GM08714 (cell line): ENCODE results near the gene RNF20.

Experiments
- H3K4me3 ChIP-seq: fragments of 200-500 bp; sonication (Bioruptor generic); 2 replicates; pipeline ENCODE4 v1.5.1; 2014; ENCODE audit warnings: mild to moderate bottlenecking, low read length, inconsistent platforms
- ZNF274 ChIP-seq: IDR thresholded peaks from 2 replicates; pipeline ENCODE4 v1.6.1; 2012; ENCODE audit warnings: mild to moderate bottlenecking, low read depth, low read length

RNF20 gene, protein sequence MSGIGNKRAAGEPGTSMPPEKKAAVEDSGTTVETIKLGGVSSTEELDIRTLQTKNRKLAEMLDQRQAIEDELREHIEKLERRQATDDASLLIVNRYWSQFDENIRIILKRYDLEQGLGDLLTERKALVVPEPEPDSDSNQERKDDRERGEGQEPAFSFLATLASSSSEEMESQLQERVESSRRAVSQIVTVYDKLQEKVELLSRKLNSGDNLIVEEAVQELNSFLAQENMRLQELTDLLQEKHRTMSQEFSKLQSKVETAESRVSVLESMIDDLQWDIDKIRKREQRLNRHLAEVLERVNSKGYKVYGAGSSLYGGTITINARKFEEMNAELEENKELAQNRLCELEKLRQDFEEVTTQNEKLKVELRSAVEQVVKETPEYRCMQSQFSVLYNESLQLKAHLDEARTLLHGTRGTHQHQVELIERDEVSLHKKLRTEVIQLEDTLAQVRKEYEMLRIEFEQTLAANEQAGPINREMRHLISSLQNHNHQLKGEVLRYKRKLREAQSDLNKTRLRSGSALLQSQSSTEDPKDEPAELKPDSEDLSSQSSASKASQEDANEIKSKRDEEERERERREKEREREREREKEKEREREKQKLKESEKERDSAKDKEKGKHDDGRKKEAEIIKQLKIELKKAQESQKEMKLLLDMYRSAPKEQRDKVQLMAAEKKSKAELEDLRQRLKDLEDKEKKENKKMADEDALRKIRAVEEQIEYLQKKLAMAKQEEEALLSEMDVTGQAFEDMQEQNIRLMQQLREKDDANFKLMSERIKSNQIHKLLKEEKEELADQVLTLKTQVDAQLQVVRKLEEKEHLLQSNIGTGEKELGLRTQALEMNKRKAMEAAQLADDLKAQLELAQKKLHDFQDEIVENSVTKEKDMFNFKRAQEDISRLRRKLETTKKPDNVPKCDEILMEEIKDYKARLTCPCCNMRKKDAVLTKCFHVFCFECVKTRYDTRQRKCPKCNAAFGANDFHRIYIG

DNA sequence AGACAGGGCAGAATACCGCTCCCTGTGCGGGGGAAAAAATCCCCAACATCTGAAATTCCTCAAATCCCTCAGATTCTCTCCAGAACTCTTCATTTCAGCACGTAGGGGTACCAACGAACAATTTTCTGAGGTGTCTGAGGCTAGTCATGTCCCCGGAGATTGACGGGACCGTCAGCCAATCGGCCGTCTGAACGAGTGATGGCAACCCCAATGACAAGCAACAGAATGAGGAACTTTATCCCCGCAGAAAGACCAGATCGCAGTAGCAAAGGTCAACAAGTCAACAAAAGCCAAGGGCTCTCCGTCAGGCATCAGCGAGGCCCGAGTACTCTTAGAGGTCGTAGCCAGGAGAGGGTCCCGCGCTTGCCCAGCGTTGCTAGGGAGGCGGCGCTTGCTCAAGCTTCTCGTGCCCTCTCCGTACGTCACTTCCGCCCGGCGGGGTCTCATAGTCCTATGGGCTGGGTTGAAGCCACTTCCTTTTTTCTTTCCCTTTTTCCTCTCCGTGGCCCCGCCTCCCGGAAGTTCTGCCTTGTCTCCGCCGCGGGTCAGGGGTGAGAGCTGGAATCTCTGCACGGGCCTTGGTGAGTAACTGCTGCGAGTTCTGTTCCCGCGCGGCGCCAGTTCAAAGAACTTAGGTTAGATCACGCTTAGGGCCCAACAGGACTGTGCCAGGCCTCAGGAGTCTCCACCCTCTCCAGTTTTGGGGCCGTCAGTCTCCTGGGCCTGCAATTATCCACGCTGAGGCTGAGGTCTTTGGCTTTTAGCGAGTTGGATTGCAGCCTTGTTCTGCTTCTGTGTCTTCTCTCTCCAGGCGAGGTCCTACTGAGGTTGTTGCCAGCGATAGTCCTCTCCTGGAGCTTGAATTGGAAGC lies at the start of gene RNF20:
Gene RNF20, plus strand, starts transcription at position 520 of the 871 bp plus-strand sequence. CDS start 1,571 bp downstream, outside the sequence.
- no peak for TF ChIP-seq ZNF274
- peak within 1 kb of the TSS; percentile 93 for H3K4me3 ChIP-seq

DNA sequence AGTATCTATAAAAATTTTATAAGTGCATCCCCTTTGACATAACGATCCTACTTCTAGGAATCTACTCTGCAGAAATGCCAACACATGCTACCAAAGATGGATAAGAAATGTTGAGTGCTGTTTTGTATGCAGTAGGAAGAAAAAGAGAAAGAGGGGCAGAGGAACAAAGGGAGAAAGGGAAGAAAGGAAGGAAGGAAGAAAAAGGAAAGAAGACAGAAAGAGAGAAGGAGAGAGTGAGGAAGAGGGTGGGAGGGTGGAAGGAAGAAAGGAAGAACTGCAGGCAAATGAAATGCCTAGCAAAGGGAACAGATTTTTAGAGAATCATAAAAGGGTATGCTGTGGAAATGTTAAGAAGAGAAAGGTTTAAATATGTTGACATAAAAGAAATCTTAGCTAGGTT lies 49.6 kb upstream of the RNF20 start:
- H3K4me3 ChIP-seq: no peak overlapping the region
- no peak for TF ChIP-seq ZNF274

DNA sequence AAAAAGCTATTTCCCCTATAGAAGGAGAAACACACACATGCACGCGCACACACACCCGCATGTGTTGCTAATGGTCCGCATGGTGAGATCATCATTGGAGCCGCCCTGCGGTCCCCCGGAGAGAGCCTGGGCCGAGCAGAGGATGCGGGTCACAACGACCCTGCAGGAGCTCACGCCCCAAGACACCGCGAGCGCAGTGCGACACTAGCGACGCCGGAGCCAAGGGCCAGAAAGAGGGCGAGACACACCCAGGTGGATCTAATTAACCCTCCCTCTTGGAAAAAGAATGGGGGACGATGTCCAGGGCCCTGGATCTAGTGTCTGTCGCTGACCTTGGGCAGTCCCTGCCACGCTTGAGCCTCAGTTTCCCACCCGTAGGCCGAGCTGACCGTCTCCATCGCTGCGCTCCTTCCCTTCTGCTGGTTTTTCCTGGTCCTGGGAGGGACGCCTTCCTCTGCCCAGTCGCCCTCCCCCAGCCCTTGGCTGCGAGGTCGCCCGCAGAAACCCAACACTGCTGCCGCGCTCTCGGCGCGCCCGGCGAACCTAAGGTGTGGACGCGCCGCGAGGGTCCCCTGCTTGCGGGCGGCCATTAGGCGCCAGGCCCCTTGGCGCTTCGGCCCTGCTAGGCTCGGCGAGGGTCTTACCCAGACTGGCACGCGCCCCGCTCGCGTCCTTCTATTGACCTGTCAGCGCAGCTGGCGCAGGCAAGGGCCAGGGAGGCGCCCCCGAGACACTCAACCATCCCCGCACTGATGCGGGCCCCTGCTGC lies 47.5 kb upstream of the RNF20 start:
- TF ChIP-seq ZNF274: no peak
- no peak overlapping the region; the same call in 1 of the 2 replicates for H3K4me3 ChIP-seq

DNA sequence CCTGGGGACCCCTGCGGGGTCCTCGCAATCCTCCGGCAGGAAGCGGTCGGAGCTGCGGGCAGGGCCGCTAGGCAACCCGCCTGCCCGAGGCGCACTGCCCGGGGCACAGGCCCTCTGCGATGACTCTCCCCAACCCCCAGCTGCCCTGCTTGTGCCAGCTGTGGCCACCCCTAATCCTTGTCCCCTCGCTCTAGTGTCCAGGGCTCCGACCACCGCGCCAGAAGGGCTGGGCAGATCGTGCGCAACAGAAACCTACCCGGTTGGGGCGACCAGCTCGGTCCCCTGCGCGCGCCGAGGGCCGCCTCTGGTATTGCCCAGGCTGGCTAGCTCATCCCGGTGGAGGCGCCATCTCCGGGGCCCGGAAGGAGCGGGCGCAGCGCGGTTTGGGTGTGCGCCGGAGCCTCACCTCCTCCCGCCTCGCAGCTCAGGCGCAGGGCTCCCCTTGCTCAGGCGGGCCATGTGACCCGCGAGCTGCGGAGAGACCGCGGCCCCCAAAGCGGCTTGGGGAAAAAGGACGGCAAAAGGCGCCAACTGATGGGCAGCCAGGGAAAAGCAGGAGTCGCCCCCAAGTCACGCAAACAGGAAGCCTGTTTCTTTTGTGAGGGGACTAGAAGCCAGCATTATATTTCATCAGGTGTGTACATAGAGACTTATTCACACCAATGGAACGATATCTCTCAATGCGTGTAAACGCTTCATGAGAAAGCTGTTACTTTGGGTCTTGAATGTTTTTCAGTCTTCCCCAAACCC lies 46.8 kb upstream of the RNF20 start:
- no peak for TF ChIP-seq ZNF274
- H3K4me3 ChIP-seq: no peak overlapping the region; the same call in 1 of the 2 replicates

DNA sequence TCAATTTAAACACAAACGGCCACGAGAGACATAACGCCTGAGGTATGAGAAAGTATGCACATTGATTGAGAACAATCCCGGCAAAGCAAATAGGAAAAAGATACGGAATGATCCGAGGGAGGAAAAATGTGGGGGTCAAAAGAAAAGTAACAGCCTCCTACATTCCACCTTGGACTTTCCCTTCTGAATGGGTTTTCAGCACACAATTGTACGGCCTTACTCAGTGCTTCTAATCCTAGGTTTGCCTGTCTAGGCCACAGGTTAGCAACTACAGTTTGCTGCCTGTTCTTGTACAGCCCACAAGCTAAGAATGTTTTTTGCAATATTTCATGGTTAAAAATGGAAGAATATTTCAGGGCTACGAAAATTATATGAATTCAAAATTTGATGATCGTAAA lies 46.2 kb upstream of the RNF20 start:
- TF ChIP-seq ZNF274: no peak

DNA sequence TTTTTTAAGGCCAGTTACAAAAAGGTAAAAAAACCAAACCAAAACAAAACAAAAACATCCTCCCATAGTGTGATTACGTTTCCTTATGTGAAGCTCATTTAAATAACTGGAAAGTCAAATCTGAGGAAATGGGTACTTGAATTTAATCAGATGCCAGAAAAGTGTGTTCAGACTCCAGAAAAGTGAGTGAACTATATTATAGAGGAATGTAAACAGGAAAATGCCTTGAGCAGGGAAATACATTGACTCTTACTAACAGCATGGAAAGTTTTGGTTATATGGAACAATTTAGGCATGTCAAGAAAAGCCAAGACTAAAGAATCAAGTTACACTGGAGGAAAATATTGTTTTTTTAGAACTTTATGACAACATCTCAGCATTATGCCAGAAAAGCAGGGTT lies 37.8 kb upstream of the RNF20 start:
- no peak for TF ChIP-seq ZNF274
- H3K4me3 ChIP-seq: no peak overlapping the region

More for the DNA sequence above, 46.2 kb upstream of the RNF20 start:
- H3K4me3 ChIP-seq: no peak overlapping the region

DNA sequence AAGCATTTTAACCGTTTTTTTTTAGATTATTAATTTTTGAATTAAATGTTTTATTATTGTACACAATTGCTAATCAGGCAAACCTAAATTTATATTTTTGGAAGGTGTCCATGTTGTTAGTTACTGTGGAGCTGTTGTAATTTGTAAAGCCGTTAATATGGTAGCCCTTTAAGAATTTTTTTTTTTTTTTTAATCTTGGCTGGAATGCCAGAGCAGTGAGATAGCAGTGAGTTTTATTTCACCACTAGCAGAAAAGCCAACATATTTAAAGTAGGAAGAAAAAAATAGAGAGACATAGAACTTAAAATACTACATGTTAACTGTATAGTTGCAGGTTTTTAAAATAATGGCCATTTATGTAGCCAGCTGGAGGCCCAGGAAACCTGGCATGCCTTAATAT lies 35.3 kb upstream of the RNF20 start:
- TF ChIP-seq ZNF274: no peak
- no peak overlapping the region for H3K4me3 ChIP-seq

DNA sequence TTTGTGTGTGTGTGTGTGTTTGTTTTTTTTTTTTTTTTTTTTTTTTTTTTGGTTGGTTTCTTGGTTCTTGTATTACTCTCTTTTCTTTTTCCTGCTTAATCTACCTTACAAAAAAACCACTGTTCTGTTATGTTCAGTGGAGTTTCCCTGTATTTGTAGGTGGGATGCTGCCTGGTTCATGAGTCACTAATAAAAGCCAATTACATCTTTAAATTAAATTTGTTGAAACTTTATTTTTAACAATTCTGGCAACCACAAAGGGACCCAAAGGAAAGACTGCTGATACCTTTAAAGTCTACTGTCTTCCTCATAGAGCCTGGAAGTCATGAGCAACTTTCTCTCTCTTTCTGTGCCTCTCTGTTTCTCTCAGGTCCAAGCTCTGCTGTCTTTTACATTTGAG lies 29.5 kb upstream of the RNF20 start:
- H3K4me3 ChIP-seq: no peak overlapping the region
- no peak for TF ChIP-seq ZNF274

DNA sequence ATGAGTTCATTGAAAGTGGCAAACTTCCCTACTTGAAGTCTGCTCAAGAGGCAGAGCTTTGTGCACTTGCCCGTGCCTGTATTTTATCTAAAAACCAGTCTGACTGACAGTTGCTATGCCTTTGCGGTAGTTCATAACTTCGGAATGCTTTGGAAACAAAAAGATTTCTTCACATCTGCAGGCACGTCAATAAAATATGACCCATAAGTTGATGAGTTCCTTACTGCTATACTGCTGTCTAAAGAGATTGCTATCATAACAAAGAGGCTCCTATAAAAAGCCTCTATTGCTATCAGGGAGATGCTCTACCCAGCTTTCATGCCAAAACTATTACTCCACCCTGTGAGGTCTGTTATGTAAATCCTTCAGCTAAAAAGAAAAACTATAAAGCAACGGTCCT lies 25.4 kb upstream of the RNF20 start:
- TF ChIP-seq ZNF274: no peak
- H3K4me3 ChIP-seq: no peak overlapping the region

DNA sequence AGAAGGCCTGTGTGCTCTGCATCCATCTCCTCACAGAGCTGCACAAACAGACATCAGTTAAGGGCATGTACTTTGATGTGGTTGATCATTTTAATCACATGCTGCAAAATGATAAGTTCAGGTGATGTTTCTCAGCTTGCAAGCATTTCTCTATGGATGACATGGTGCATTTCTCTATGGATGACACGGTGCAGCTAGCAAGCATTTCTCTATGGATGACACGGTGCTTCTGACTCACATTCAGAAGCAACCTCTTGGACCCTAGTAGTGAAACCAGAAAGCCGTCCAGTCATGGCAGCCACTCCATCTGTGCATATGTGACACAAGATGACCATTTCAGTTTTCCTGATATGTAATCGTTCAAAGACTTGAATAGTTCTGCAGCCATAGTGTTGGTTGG lies 24.1 kb upstream of the RNF20 start:
- H3K4me3 ChIP-seq: no peak overlapping the region
- no peak for TF ChIP-seq ZNF274

DNA sequence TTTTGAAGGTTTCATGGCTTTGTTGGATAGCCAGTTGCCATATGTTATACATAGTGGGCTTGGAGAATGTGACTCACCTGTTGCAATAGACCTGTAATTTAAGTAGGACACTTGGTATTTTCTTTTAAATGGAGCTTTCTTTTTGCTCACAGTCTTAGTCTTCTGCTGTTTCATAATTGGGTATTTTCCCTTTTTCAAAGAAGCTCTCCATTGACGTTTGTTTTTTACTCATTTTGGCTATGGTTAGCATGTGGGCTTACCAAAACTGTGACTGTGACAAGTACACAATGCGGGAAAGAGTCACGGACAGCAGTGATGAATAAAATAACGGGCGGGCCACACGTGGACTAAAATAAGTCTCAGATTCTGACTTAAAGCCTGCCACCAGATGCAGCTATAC lies 23.2 kb upstream of the RNF20 start:
- no peak for TF ChIP-seq ZNF274
- H3K4me3 ChIP-seq: no peak overlapping the region

DNA sequence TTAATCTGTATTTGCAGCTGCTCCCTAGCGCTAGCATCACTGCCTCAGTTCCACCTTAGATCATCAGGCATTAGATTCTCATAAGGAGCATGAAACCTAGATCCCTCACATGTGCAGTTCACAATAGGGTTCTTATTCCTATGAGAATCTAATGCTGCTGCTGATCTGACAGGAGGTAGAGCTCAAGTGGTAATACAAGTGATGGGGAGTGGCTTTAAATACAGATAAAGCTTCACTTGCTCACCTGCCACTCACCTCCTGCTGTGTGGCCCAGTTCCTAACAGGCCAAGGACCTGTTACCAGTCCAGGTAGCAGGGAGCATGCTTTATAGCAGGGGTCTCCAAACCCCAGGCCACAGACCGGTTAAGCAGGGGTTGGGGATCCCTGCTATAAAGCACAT lies 22.6 kb upstream of the RNF20 start:
- TF ChIP-seq ZNF274: no peak
- no peak overlapping the region for H3K4me3 ChIP-seq
